GM19395 (cell line): ENCODE data around the gene TRH.
"Not testable (repeated sequence)": the region's sequence is repeated elsewhere in the genome, so short reads cannot be mapped to it uniquely, and the experiment has no call there.

Experiments used
- ATAC-seq: cut with Tn5 transposase; IDR thresholded peaks from one replicate; pipeline ENCODE4 v1.9.1; 2021; ENCODE audit warnings: mild to moderate bottlenecking, moderate library complexity; ENCODE audit not compliant: unreplicated experiment

The TRH gene

GRCh38 chr3:129962600-129962999 lies 11.9 kb upstream of the TRH start:
- ATAC-seq, result no peak

GRCh38 chr3:129965937-129966336 lies 8.6 kb upstream of the TRH start:
- ATAC-seq, result no peak

- no peak for ATAC-seq
These were observed 7.6 kb upstream of the TRH start for GRCh38 chr3:129966876-129967275.

GRCh38 chr3:129967761-129968160 lies 6.8 kb upstream of the TRH start:
- no peak for ATAC-seq

GRCh38 chr3:129971351-129972052 lies 3.0 kb upstream of the TRH start:
- no peak for ATAC-seq

- ATAC-seq, result no peak
These were observed 2.2 kb upstream of the TRH start for GRCh38 chr3:129972301-129972700.

GRCh38 chr3:129973853-129974563 lies 512 bp upstream of the TRH start:
- no peak for ATAC-seq

- ATAC-seq, result no peak
These were observed 549 bp downstream of the TRH start for GRCh38 chr3:129974833-129975704.

GRCh38 chr3:129975705-129976048 lies 1.2 kb downstream of the TRH start:
- ATAC-seq, result no peak

GRCh38 chr3:129976286-129976685 lies 1.8 kb downstream of the TRH start:
- ATAC-seq, result no peak

GRCh38 chr3:129978123-129978522 lies 3.6 kb downstream of the TRH start:
- no peak for ATAC-seq

GRCh38 chr3:129979905-129980304 lies 5.4 kb downstream of the TRH start:
- ATAC-seq, result no peak

GRCh38 chr3:129983561-129983960 lies 9.0 kb downstream of the TRH start:
- no peak for ATAC-seq

- no peak for ATAC-seq
These were observed 9.6 kb downstream of the TRH start for GRCh38 chr3:129984125-129984524.

GRCh38 chr3:129985113-129985512 lies 10.6 kb downstream of the TRH start:
- ATAC-seq, result no peak

- ATAC-seq, result no peak
These were observed 13.9 kb downstream of the TRH start for GRCh38 chr3:129988429-129988828.

GRCh38 chr3:129989414-129989813 lies 14.9 kb downstream of the TRH start:
- no peak for ATAC-seq

GRCh38 chr3:129992781-129993180 lies 18.3 kb downstream of the TRH start:
- no peak for ATAC-seq

GRCh38 chr3:129994883-129995559 lies 20.5 kb downstream of the TRH start:
- no peak for ATAC-seq

GRCh38 chr3:129996073-129996472 lies 21.6 kb downstream of the TRH start:
- no peak for ATAC-seq

- not testable (repeated sequence) for ATAC-seq
These were observed 24.7 kb downstream of the TRH start for GRCh38 chr3:129999176-129999575.
